Hypothalamus (tissue), 51 donors: ENCODE measurements around the gene IQCN.
A peak's percentile ranks its signal among the peaks of the same experiment; 100 is the strongest.

ENCODE experiments used
- DNase-seq, 51 donors: peaks; one replicate each; lab custom pipeline; 2025; lab: John Stamatoyannopoulos, UW

The IQCN gene

GRCh38 chr19:18287836-18288772, 13.9 kb upstream of the IQCN start:
- DNase-seq, result no peak

DNA sequence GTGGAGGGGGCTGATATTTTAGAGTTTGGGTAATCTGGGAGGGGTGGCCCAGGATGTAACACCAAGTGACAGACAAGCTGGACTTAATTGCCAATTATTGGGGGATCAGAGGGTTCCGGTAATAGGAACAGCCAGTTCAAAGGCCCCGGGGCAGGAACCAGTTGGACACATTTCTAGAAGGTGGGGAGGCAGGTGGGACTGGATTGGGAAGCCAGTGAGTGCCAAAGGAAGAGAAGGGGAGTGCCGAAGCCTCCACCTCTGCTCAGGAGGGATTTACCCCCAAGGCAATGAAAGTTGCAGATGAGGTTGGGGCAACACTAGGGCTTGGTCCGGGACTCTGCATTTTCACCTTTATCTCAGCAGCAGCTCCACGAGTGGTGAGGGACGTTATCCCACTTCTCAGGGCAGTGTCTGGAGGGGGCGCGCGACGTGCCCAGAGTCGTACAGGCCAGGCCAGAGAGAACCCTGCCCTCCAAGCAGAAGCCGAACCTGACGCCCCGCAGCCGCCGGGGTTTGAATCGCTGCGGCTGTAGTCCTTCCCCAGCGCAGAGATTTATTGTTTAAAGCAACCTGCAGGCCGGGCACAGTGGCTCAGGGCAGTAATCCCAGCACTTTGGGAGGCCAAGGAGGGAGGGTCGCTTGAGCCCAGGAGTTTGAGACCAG, 12.9 kb upstream of the IQCN start:
- no peak for DNase-seq

- DNase-seq, result no peak
These were observed 10.6 kb upstream of the IQCN start for GRCh38 chr19:18284712-18285360.

DNA sequence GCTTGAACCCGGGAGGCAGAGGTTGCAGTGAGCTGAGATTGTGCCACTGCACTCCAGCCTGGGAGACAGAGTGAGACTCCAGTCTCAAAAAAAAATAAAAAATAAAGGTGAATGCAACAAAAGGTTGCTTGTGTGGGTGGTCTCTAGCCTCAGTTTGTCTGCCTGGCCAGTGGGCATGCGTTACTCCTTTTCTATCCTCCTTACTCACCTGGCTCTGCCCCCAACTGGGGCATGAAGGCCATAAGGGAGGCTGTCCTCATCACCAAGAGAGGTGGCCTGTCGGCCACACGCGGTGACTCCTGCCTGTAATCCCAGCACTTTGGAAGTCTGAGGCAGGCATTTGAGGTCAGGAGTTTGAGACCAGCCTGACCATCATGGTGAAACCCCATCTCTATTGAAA, 9.1 kb upstream of the IQCN start:
- DNase-seq, result no peak

DNA sequence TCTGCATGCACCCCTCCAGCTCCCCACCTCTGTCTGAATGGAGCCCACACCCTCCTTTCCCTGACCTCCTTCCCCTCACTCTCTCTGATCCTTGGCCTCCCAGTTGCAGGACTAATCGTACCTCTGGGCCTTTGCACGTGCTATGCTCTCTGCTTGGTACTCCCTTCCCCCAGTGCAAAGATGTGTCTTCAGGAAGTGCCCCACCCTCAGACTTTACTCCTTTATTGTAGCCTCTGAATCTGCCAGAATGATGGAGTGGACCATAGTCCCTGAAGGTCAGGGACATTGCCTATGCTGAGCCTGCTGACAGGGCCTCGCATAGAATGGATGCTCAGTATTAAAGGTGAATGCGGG, 8.5 kb upstream of the IQCN start:
- DNase-seq, result no peak

- peak in 19 of 51 donors; percentile 43 to 99 (median 68) for DNase-seq
These were observed 8.0 kb upstream of the IQCN start for GRCh38 chr19:18282021-18282787.

- DNase-seq, result peak; percentile 77 to 99 (median 97)
These were observed 7.1 kb upstream of the IQCN start, which contains the start of gene JUND for GRCh38 chr19:18281082-18282020. Gene JUND (minus strand): TSS chr19:18281622. CDS start chr19:18281484, 138 bp downstream.

DNA sequence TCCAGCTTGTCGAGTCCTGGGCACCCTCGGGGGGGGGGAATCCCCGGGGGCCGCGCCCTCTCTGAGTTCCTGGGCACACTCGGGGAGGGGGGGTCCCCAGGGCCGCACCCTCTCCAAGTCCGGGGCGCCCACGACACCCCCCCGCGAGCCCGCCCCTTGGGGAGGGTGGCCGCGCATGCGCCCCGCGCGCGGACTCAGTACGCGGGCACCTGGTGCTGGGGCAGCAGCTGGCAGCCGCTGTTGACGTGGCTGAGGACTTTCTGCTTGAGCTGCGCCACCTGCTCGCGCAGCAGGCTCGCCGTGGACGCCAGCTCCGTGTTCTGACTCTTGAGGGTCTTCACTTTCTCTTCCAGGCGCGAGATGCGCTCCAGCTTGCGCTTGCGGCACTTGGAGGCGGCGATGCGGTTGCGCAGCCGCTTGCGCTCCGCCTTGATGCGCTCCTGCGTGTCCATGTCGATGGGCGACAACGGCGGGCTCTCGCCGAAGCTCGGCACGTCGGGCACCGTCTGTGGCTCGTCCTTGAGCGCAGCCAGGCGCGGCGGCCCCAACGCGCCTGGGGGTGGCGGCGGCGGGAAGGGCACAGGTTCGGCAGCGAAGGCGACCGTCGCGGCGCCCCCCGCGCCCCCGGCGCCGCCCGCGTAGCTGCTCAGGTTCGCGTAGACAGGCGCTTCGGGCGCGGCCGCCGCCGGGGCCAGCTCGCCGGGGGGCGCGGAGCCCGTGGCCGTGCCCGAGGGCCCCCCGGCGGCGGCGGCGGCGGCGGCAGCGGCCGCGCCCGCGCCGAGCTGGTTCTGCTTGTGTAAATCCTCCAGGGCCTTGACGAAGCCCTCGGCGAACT, 6.2 kb upstream of the IQCN start:
- DNase-seq, result peak in 48 of 51 donors; percentile 4 to 85 (median 58)

DNA sequence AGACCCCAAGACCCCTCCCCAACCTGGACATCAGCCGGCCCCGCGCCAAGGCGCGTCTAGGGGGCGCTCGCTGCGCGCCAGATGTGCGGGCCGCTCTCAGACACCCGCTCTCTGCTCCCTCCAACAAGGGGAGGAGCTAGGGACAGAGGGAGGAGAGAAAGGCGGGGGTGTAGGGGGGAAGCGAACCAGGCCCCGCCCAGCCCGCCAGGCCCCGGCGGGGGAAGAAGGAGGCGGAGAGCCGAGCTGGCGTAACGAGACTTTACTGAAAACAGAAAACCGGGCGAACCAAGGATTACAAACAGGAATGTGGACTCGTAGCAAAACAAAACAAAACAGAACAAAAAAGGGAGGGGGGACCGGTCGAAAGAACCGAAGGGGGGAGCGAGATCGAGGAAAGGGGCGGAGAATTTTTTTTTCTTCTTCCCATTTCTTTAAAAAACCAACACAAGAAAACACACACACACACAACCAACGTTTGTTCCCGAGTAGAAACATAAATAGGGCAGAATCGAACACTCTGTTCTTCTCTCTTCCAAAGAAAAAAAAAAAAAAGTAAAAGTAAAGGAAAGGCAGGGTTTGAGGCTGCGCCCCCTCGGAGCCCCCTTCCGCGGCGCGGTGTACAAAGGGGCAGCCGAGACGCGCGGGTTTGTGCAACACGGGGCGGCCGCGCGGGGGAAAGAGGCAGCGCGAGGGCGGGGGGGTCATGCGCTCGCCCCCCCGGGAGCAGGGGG, 5.4 kb upstream of the IQCN start:
- DNase-seq, result peak; percentile 23 to 94 (median 86)

DNA sequence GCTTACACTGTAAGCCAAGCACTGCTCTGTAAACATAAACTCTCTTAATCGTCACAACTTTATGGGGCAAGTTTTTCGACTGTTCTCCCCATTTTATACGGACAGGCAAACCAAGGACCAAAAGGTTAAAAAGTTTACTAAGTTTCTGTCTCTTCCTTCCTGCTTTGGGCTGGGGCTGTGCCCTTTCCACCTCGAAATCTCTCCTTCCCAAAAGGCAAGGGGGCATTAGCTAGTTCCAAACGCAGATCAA, 4.9 kb upstream of the IQCN start:
- DNase-seq, result no peak

DNA sequence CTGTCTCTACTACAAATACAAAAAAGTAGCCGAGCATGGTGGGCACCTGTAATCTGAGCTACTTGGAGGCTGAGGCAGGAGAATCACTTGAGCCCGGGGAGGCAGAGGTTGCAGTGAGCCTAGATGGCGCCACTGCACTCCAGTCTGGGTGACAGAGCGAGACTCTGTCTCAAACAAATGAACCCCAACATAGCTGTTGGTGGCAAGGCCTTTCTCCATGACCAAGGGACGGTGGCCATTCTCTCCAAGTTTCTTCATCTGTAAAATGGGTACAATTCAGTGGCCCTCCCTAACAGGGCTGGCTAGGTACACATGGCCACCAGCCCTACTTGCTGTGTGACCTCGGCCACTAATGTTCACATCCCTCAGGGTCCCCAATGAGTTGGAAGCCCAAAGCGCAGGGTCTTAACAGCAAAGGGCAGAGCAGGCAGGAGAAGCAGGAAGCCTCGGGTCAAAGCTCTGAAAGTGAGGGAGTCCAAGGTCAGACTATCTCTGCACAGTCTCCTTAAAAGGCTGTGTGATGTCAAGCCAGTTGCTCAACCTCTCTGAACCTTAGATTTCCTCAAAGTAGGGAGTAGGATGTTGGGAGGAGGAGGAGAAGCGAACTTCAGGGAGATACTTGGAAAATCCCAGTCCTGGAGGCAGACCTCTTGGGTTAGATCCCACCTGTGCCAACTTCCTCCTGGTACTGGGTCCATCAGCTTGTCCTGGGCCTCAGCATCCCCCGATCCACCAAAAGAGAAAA, 4.4 kb upstream of the IQCN start:
- peak in 2 of 51 donors; percentile 3 to 31 for DNase-seq

DNA sequence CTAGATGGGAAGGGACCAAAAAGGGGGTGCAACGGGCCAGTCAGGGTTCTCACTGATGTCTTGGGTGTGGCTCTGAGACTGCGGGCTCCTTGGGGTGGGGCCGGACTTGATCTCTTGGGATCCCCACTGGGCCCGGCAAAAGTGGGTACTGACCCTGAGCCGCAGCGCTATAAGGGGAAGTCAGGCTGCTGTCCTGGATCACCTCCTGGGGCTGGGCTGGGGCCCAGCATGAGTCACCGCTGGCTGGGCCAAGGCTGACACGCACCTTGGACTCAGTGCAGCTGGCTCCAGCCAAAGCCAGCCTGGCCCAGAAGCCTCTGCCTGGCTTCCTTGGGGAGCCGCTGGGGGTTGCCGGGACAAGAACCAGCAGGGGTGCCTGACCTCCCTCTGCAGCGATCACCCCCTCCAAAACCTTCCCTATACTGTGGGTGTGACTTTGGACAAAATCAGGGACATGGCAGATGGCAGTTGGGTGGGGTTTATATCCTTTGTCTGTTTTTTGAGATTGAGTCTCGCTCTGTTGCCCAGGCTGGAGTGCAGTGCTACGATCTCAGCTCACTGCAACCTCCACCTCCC, 617 bp upstream of the IQCN start:
- DNase-seq, result peak in 48 of 51 donors; percentile 8 to 86 (median 69)

GRCh38 chr19:18273561-18274218, 562 bp downstream of the IQCN start:
- DNase-seq, result no peak

DNA sequence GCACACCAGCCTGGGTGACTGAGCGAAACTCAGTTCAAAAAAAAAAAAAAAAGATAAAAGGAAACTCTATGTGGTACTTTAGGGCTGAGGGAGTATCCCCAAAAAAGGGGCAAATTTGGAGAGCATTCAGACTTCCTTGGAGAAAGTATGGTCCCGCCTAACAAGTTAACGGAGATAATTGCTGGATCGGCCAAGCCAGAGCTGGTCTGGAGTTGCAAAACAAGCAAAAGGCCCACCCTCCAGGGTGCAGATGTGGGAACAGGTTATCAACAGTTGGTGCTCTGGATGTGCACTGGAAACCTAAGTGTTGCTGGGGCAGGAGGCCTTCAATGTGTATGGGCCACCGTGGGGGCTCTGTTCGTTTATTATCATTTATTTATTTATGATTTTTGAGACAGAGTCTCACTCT, 2.8 kb downstream of the IQCN start:
- no peak for DNase-seq

GRCh38 chr19:18270326-18270725, 3.9 kb downstream of the IQCN start:
- no peak for DNase-seq

- no peak for DNase-seq
These were observed 5.1 kb downstream of the IQCN start for GRCh38 chr19:18269070-18269723.
